Right lobe of liver (tissue), 4 donors: ENCODE data around the gene KISS1R.

Source experiments
- CTCF ChIP-seq, 4 donors: fragments of 200-600 bp in 3 of 4; fragments of 450-650 bp in 1 of 4; IDR thresholded peaks; one replicate each; pipeline versions ENCODE4 v1.5.1 to v1.8.0; 2016 to 2022; ENCODE audit warnings: antibody characterized with exemption in 4 of 4, mild to moderate bottlenecking in 2 of 4
- POLR2A ChIP-seq: fragments of 450-650 bp; IDR thresholded peaks from one replicate; pipeline ENCODE4 v1.6.1; 2017; ENCODE audit warnings: antibody characterized with exemption, mild to moderate bottlenecking
- donor health status: DM: no; HTN: no; CAD: no.
- donor health status: DM: no; HTN: no; CAD: no.
- donor health status: DM: no; HTN: yes; CAD: no.

- TF ChIP-seq CTCF (IDR thresholded peaks at IDR 0.05) = no peak
- no peak for TF ChIP-seq POLR2A
Observed at GRCh38 chr19:927351-927779, 10.2 kb downstream of the KISS1R start.
